ENCODE measurements around the gene ZEB1.

GRCh38 chr10:31401287-31401686 is 82.3 kb downstream of the ZEB1 start:
- TF ChIP-seq CTCF (IDR thresholded peaks at IDR 0.05) (no peak), POLR2A (IDR thresholded peaks at IDR 0.05) (no peak), EP300 (IDR thresholded peaks at IDR 0.05) (no peak)

All from ovary (tissue), 3 donors.